SU-DHL-6 (cell line): Measurements from ENCODE around the gene PLEKHA6.

Experiments
- H2AFZ ChIP-seq: fragments of 200-600 bp; sonication (generic); 2 replicates; pipeline ENCODE4 v1.6.1; 2014; ENCODE audit warnings: low read depth, mild to moderate bottlenecking, moderate library complexity, mixed read lengths, antibody characterized with exemption, low read length; ENCODE audit not compliant: severe bottlenecking
- H3F3A ChIP-seq: fragments of 200-600 bp; shearing (Covaris generic); 2 replicates; pipeline ENCODE4 v1.6.0; 2016; ENCODE audit warnings: antibody characterized with exemption, mild to moderate bottlenecking; ENCODE audit not compliant: insufficient read depth
- H3K27ac ChIP-seq: fragments of 200-600 bp; sonication (generic); 2 replicates; pipeline ENCODE4 v1.5.1; 2016; ENCODE audit warnings: low read depth, mild to moderate bottlenecking, low read length, moderate library complexity, mixed read lengths
- H3K27me3 ChIP-seq: fragments of 200-600 bp; sonication (generic), shearing (Covaris generic); 2 replicates; pipeline ENCODE4 v1.6.0; 2014; ENCODE audit warnings: mild to moderate bottlenecking, low read length
- H3K36me3 ChIP-seq: fragments of 200-600 bp; sonication (generic); 2 replicates; pipeline ENCODE4 v1.6.1; 2014; ENCODE audit warnings: mild to moderate bottlenecking, low read length, mixed read lengths
- H3K4me2 ChIP-seq: fragments of 300-600, 200-600 bp; shearing (Covaris generic), sonication (generic); 2 replicates; pipeline ENCODE4 v1.6.0; 2014; ENCODE audit warnings: low read length, low read depth, mild to moderate bottlenecking; ENCODE audit not compliant: poor library complexity, severe bottlenecking
- H3K4me3 ChIP-seq: fragments of 200-600 bp; sonication (generic); 2 replicates; pipeline ENCODE4 v1.5.1; 2014; ENCODE audit warnings: antibody characterized with exemption, low read length, mild to moderate bottlenecking, mixed read lengths; ENCODE audit not compliant: insufficient read depth, poor library complexity, severe bottlenecking
- H3K79me2 ChIP-seq: fragments of 200-600 bp; sonication (generic); 2 replicates; pipeline ENCODE4 v1.6.1; 2014; ENCODE audit warnings: mild to moderate bottlenecking, low read length, moderate library complexity; ENCODE audit not compliant: insufficient read depth
- H3K9ac ChIP-seq: fragments of 200-600 bp; sonication (generic); 2 replicates; pipeline ENCODE4 v1.7.0; 2014; ENCODE audit warnings: mild to moderate bottlenecking, low read length
- H3K9me2 ChIP-seq: fragments of 200-600 bp; sonication (generic); replicated peaks from 2 replicates; pipeline ENCODE4 v1.6.1; 2014; ENCODE audit warnings: low read length; ENCODE audit not compliant: insufficient read depth
- H3K9me3 ChIP-seq: fragments of 200-600 bp; sonication (generic); 2 replicates; pipeline ENCODE4 v1.6.1; 2014; ENCODE audit warnings: low read length, mixed read lengths; ENCODE audit not compliant: insufficient read depth
- H4K20me1 ChIP-seq: fragments of 200-600 bp; sonication (generic); 2 replicates; pipeline ENCODE4 v1.6.1; 2014; ENCODE audit warnings: low read depth, mild to moderate bottlenecking, antibody characterized with exemption, low read length, moderate library complexity, mixed read lengths
- EZH2phosphoT487 ChIP-seq: fragments of 200-600 bp; sonication (generic), shearing (Covaris generic); conservative IDR thresholded peaks from 2 replicates; pipeline ENCODE4 v1.6.1; 2018; ENCODE audit warnings: mild to moderate bottlenecking, antibody characterized with exemption, low read length, moderate library complexity, mixed read lengths
- TF ChIP-seq, protein P1 (sequence below): fragments of 200-600 bp; sonication (generic); IDR thresholded peaks from one replicate; pipeline ENCODE4 v1.5.1; 2017; ENCODE audit warnings: antibody characterized with exemption, mild to moderate bottlenecking, low read length, moderate library complexity; ENCODE audit not compliant: insufficient read depth, poor library complexity, severe bottlenecking

Gene PLEKHA6

DNA sequence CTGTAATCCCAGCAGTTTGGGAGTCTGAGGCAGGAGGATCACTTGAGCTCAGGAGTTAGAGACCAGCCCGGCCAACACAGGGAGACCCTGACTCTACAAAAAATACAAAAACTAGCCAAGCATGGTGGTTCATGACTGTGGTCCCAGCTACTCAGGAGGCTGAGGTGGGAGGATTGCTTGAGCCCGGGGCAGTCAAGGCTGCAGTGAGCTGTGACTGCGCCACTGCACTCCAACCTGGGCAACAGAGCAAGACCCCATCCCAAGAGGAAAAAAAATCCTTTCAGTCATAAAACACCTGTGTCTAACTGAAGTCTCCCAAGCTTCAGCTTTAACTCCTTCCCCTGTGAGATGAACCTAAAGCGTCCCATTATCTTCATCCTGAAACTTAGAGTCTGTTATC is 112.9 kb downstream of the PLEKHA6 start:
- H3F3A ChIP-seq: no peaks in the 10 kb centered on the region
- no peak overlapping the region for H3K4me3 ChIP-seq
- H3K9ac ChIP-seq: no peak overlapping the region
- H2AFZ ChIP-seq: no peak overlapping the region
- H3K79me2 ChIP-seq: no peaks in the 10 kb centered on the region
- H4K20me1 ChIP-seq: no peaks in the 10 kb centered on the region
- H3K9me3 ChIP-seq: no peaks in the 10 kb centered on the region
- H3K36me3 ChIP-seq: no peaks in the 10 kb centered on the region
- no peak overlapping the region for H3K4me2 ChIP-seq
- no peak overlapping the region for H3K27ac ChIP-seq
- H3K27me3 ChIP-seq: no peaks in the 10 kb centered on the region
- H3K9me2 ChIP-seq: no peaks in the 10 kb centered on the region
- TF ChIP-seq, protein P1, sequence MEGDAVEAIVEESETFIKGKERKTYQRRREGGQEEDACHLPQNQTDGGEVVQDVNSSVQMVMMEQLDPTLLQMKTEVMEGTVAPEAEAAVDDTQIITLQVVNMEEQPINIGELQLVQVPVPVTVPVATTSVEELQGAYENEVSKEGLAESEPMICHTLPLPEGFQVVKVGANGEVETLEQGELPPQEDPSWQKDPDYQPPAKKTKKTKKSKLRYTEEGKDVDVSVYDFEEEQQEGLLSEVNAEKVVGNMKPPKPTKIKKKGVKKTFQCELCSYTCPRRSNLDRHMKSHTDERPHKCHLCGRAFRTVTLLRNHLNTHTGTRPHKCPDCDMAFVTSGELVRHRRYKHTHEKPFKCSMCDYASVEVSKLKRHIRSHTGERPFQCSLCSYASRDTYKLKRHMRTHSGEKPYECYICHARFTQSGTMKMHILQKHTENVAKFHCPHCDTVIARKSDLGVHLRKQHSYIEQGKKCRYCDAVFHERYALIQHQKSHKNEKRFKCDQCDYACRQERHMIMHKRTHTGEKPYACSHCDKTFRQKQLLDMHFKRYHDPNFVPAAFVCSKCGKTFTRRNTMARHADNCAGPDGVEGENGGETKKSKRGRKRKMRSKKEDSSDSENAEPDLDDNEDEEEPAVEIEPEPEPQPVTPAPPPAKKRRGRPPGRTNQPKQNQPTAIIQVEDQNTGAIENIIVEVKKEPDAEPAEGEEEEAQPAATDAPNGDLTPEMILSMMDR: no peak
- no peak for TF ChIP-seq EZH2phosphoT487

DNA sequence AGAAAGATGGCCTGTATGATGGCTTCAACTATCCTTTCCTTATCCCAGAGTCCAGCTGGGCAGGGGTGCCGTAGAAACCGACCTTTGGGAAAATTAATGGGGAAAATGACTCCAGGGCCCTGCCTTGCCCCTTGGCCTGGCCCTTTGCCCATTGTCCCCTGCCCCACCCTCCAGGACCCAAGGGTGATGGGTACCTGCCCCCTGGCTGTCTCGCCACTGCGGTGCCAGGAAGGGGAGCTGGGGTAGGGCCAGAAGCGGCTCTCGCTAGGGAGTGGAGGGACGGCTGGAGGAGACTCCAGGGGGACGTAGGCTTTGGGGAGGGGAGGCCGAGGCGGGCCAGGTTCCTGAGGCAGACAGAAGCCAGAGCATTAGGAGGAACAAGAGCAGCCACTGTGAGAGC is 116.8 kb downstream of the PLEKHA6 start:
- Histone ChIP-seq H3K36me3 (no peaks in the 10 kb centered on the region), H3K9ac (no peak overlapping the region), H4K20me1 (no peaks in the 10 kb centered on the region), H2AFZ (no peak overlapping the region), H3K9me3 (no peaks in the 10 kb centered on the region), H3K27ac (no peak overlapping the region), H3F3A (no peaks in the 10 kb centered on the region), H3K4me3 (no peak overlapping the region), H3K27me3 (no peaks in the 10 kb centered on the region), H3K79me2 (no peaks in the 10 kb centered on the region), H3K4me2 (no peak overlapping the region), H3K9me2 (no peaks in the 10 kb centered on the region)
- TF ChIP-seq, protein P1: no peak
- TF ChIP-seq EZH2phosphoT487: no peak

DNA sequence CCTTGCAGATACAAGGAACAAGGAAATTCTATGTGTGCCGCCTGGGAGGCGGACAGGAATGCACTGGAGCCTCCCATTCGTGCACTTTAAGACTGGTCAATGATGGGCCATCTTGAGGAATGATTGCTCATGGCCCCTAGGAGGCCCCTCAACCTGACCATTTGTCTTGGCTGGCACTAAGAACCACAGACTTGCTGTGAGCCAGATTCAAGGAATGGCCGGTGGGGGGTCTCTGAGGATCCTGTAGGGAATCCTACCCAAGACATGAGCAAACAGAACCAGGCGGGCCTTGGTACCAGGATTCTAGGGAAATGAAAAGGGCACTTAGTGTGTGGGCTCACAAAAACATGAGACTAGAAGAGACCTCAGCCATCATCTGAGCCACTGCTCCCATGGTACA is 117.8 kb downstream of the PLEKHA6 start:
- no peaks in the 10 kb centered on the region for H3K79me2 ChIP-seq
- no peak overlapping the region for H3K4me2 ChIP-seq
- H2AFZ ChIP-seq: no peak overlapping the region
- no peaks in the 10 kb centered on the region for H3K36me3 ChIP-seq
- no peaks in the 10 kb centered on the region for H3K9me3 ChIP-seq
- no peaks in the 10 kb centered on the region for H3K9me2 ChIP-seq
- no peak for TF ChIP-seq EZH2phosphoT487
- TF ChIP-seq, protein P1: no peak
- no peaks in the 10 kb centered on the region for H3K27me3 ChIP-seq
- no peak overlapping the region for H3K4me3 ChIP-seq
- no peaks in the 10 kb centered on the region for H4K20me1 ChIP-seq
- no peaks in the 10 kb centered on the region for H3F3A ChIP-seq
- no peak overlapping the region for H3K27ac ChIP-seq
- no peak overlapping the region for H3K9ac ChIP-seq

DNA sequence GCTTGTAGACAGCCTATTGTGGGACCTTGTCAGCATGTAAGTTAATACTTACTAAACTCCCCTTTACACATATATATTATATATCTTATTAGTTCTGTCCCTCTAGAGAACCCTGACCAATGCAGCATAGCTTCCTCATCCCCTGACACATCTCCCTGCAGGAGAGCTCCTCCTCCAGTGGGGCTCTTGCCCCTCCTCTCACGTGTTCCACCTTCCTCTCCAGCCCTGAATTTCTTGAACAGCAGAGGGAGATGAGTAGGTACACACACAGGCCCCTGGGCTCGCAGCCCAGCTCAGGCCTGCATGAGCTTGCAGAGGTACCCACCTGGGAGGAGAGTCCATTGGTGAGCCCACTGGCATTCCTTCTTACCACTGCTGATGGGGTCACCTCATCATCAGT is 118.7 kb downstream of the PLEKHA6 start:
- Histone ChIP-seq H4K20me1 (no peaks in the 10 kb centered on the region), H3K9ac (no peak overlapping the region), H3F3A (no peaks in the 10 kb centered on the region), H3K9me3 (no peaks in the 10 kb centered on the region), H3K9me2 (no peaks in the 10 kb centered on the region), H3K4me2 (no peak overlapping the region), H3K4me3 (no peak overlapping the region), H3K79me2 (no peaks in the 10 kb centered on the region), H3K27me3 (no peaks in the 10 kb centered on the region), H2AFZ (no peak overlapping the region), H3K36me3 (no peaks in the 10 kb centered on the region), H3K27ac (no peak overlapping the region)
- no peak for TF ChIP-seq EZH2phosphoT487
- TF ChIP-seq, protein P1: no peak
